Endothelial cell of hepatic sinusoid (primary cell): ENCODE measurements around the gene CDKAL1.

ENCODE experiments used
- in situ Hi-C: cut with HindIII; loops from 2 replicates; pipeline ENCODE4 v1.10.0; 2017; ENCODE audit warnings: low sequenced_read_pairs

CDKAL1 gene

GRCh38 chr6:20771409-20771808 is 237.2 kb downstream of the CDKAL1 start:
- in situ Hi-C loops, result no loop called here

- in situ Hi-C loops, result no loop called here
Measured at GRCh38 chr6:20773822-20774221, 239.6 kb downstream of the CDKAL1 start.

GRCh38 chr6:20775981-20776380 is 241.7 kb downstream of the CDKAL1 start:
- in situ Hi-C loops, result no loop called here

GRCh38 chr6:20777801-20778200 is 243.5 kb downstream of the CDKAL1 start:
- in situ Hi-C loops, result no loop called here

DNA sequence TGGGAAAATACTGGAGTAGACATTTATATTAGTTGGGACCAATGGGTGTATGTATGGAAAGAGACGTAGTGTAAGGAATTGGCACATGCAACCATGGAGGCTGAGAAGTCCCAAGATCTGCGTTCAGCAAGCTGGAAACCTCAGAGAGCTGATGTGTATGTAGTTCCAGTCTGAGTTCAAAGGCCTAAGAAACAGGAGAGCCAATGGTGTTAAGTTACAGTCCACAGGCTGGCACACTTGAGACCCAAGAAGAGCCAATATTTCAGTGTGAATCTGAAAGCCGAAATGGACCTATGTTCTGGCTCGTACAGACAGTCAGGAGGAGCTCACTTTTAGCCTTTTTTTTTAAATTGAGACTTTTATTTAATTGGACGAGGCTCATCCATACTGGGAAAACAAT is 244.2 kb downstream of the CDKAL1 start:
- in situ Hi-C loops, result no loop called here

GRCh38 chr6:20778912-20779311 is 244.7 kb downstream of the CDKAL1 start:
- in situ Hi-C loops, result no loop called here

- in situ Hi-C loops, result no loop called here
Measured at GRCh38 chr6:20789162-20789561, 254.9 kb downstream of the CDKAL1 start.

DNA sequence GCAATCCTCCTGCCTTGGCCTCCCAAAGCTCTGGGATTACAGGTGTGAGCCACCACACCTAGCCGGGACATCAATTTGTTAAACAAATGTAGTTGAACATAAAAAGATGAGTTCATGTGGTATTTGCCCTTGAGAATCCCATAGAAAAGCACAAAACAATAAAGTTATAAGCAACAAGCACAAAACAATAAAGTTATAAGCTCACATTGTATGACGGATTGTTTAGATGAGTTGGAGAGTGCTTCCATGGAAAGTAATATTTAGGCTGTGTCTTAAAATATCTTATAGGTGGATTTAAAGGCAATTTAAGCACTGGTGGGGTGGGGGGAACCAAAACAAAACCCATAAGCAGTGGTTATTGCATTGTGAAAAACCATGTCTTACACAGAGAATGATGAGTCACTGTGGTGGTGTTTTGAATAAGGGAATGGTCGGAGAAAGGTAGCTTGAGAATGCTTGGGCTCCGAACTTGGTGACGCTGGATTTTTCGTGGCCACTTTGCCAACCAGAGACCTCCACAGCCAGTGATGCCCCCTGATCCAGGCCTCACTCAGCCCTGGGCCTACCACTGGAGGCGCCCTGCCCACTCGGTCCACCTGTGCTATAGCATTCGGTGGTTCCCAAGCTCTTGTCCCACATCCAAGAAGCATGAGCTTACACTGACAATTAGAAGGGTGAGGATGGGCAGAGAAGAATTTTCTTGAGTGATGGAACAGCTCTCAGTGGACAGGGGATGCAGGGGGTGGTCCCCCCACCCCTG is 256.0 kb downstream of the CDKAL1 start:
- in situ Hi-C loops, result no loop called here

DNA sequence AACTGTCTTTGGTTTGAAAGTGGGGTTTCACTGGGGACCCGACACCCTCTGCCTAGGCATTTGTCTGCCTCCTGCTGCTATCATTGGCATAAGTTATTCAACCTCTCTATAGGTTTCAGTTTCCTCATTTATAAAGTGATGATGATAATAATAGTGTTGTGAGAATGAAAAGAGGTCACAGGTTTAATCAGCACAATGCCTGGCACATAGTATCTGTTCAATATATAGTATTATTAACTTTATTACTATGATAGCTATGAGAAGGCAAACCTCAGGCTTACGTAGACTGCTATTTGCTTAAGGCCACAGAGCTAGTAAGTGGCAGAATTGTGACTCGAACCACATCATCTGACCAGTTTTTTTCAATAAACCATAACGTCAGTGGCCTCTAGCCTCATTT is 256.8 kb downstream of the CDKAL1 start:
- in situ Hi-C loops, result no loop called here

- in situ Hi-C loops, result no loop called here
Measured at GRCh38 chr6:20791944-20792343, 257.7 kb downstream of the CDKAL1 start.

- in situ Hi-C loops, result no loop called here
Measured at GRCh38 chr6:20793174-20793573, 258.9 kb downstream of the CDKAL1 start.

GRCh38 chr6:20797597-20797996 is 263.3 kb downstream of the CDKAL1 start:
- in situ Hi-C loops, result no loop called here

DNA sequence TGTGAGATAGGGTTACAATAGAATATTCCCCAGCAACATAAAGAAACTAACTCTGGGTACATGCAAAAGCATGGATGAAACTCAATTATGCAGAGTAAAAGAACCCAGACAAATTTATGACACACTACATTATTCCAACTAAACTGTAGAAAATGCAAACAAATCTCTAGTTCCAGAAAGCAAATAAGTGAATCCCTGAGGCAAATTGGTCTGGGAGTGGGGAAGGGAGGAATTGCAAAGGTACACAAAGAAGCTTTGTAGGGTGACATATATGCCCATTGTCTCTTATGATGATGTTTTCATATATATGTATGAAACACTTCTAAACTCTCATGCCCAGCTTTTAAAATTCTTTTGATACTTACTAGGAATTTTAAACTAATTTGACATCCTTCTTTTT is 266.0 kb downstream of the CDKAL1 start:
- in situ Hi-C loops, result no loop called here

DNA sequence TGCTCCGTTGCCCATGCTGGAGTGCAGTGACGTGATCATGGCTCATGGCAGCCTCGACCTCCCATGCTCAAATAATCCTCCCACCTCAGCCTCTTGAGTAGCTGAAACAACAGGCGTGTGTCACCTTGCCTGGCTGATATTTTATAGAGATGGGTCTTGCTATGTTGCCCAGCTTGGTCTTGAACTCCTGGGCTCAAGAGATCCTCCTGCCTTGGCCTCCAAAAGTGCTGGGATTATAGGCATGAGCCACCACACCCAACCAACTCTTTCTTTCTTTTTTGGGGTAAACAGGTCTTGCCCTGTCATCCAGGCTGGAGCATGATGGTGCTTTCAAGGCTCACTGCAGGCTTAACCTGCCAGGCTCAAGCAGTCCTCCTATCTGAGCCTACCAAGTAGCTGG is 266.4 kb downstream of the CDKAL1 start:
- in situ Hi-C loops, result no loop called here

- in situ Hi-C loops, result no loop called here
Measured at GRCh38 chr6:20801595-20801994, 267.3 kb downstream of the CDKAL1 start.

GRCh38 chr6:20802596-20802995 is 268.3 kb downstream of the CDKAL1 start:
- in situ Hi-C loops, result no loop called here

DNA sequence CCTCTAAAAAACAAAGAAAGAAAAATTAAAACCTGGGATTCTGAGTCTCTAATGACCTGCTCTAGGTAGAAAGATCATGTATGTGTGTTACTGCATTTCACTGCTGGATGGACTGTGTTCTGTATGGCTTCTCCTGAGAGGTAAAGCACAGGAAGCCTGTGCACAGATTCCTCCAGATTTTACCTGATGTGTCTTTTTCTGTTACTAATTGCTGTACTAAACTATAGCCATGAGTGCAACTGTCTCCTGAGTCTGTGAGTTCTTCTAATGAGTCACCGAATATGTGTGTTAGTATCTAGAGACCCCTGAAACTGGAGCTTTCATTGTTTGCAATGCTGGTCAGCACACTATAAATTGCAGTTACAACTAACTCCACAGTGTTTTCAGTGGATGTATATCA is 270.8 kb downstream of the CDKAL1 start:
- in situ Hi-C loops, result no loop called here

GRCh38 chr6:20806669-20807068 is 272.4 kb downstream of the CDKAL1 start:
- in situ Hi-C loops, result no loop called here

- in situ Hi-C loops, result no loop called here
Measured at GRCh38 chr6:20808439-20808838, 274.2 kb downstream of the CDKAL1 start.

DNA sequence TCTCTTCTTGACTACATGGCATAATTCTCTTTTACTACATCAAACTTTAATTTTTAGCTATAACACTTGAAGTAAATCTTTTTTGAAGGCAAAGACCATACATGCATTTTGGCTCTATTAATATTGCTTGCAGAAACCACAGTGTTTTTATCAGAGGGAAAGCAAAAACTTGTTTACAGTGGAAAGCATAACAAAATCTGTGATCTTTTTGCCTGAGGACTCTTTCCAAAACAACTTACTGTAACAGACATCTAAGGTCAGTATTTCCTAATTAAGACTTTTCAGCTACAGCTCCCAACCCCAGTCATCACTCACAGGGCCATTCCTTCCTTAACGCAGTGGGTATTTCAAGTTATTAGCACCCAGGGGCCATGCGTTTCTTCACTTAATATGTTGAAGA is 274.7 kb downstream of the CDKAL1 start:
- in situ Hi-C loops, result no loop called here

DNA sequence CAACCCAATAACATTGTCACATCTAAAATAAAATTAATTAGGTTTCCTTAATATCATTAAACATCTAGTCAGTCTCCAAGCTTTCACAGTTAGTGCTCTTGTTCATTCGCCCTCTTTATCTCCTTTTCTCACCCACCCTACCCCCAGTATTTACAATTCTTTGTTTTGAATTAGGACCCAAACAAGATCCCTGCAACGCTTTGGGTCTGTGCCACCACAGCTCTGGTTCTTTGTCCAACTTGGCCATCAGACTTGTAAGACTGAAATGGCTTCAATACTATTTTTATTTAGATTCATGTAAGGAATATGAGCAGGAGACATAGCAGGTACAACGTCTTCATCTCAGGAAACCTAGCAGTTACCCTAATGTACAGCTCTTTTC is 276.5 kb downstream of the CDKAL1 start:
- in situ Hi-C loops, result no loop called here

- in situ Hi-C loops, result no loop called here
Measured at GRCh38 chr6:20811109-20811761, 277.0 kb downstream of the CDKAL1 start.

GRCh38 chr6:20812776-20813175 is 278.5 kb downstream of the CDKAL1 start:
- in situ Hi-C loops, result no loop called here
